Kidney (tissue), 14 donors: ENCODE data around the gene THEM5. TPM values are rescaled to one million over a fixed set of nuclear protein-coding genes. Genes with fewer than 3 reads are reported as not detected.

ENCODE experiments used
- DNase-seq, 5 donors: peaks; one replicate each; pipeline ENCODE4 v3.0.0-alpha.2; 2013 to 2020
- FAIRE-seq: peaks from 2 replicates; lab custom pipeline; 2012; peaks lifted over from hg19 to GRCh38; lab: Jason Lieb, UNC
- H3K27ac ChIP-seq, 2 donors: one replicate each; pipeline ENCODE4 v1.7.0; 2013; ENCODE audit warnings: low read depth in 2 of 2, low read length in 2 of 2, inconsistent platforms in 1 of 2
- H3K27me3 ChIP-seq: one replicate; pipeline ENCODE4 v1.7.1; 2013; ENCODE audit warnings: low read length, inconsistent platforms; ENCODE audit not compliant: control insufficient read depth, insufficient read depth
- H3K36me3 ChIP-seq, 3 donors: one replicate each; pipeline versions ENCODE4 v1.7.0 to v1.7.1; 2013; ENCODE audit warnings: low read length in 3 of 3, control low read depth in 1 of 3, inconsistent platforms in 1 of 3; ENCODE audit not compliant: insufficient read depth in 3 of 3, control insufficient read depth in 2 of 3
- H3K4me1 ChIP-seq, 3 donors: one replicate each; pipeline versions ENCODE4 v1.7.0 to v1.7.1; 2013; ENCODE audit warnings: low read length in 3 of 3, inconsistent platforms in 1 of 3, low read depth in 1 of 3; ENCODE audit not compliant: control insufficient read depth in 2 of 3, insufficient read depth in 2 of 3
- H3K4me3 ChIP-seq, 3 donors: one replicate each; pipeline versions ENCODE4 v1.7.0 to v1.8.1; 2013; ENCODE audit warnings: low read length in 3 of 3, control low read depth in 1 of 3, inconsistent platforms in 1 of 3
- H3K9ac ChIP-seq, 3 donors: one replicate each; pipeline versions ENCODE4 v1.7.0 to v1.7.1; 2013; ENCODE audit warnings: low read length in 3 of 3, control low read depth in 1 of 3, inconsistent platforms in 1 of 3
- H3K9me3 ChIP-seq, 3 donors: one replicate each; pipeline versions ENCODE4 v1.7.0 to v1.7.1; 2013; ENCODE audit warnings: low read length in 3 of 3, control low read depth in 1 of 3, inconsistent platforms in 1 of 3; ENCODE audit not compliant: control insufficient read depth in 2 of 3, insufficient read depth in 1 of 3
- CTCF ChIP-seq: IDR thresholded peaks from 3 replicates; pipeline ENCODE4 v1.5.1; 2012; ENCODE audit warnings: mild to moderate bottlenecking, moderate library complexity, borderline replicate concordance; ENCODE audit not compliant: insufficient read depth; ENCODE audit errors: extremely low read depth
- intact Hi-C: fragments of 100-400 bp; cut with DNase I; formaldehyde crosslinking; loops from one replicate; pipeline ENCODE4 v1.11.1; 2022
- polyA plus RNA-seq: library from polyadenylated mRNA; stranded (reverse); fragments of 350-450 nt; fragmentation: Illumina TruSeq; extraction: RNeasy Lipid Tissue Mini Kit (QIAGEN cat#74804); gene quantifications from one replicate; pipeline ENCODE4 v1.2.3, GENCODE V29; 2014; ENCODE audit warnings: low read depth, low replicate concordance; ENCODE audit not compliant: insufficient read depth
- total RNA-seq: library from RNA; stranded (reverse); fragmentation: NEBNext Ultra II Directional; extraction: Animal tissue kit (Norgen Biotek cat#: 25700); gene quantifications from one replicate; pipeline ENCODE4 v1.2.1, GENCODE V29; 2021
- donor health status: control.
- donor health status: control.
- donor health status: control.
- donor health status: control.
- donor health status: control.
- donor health status: DM: yes; HTN: yes; CAD: no.
- donor health status: Normal renal cell carcinoma (clear cell type).

Gene THEM5
- total and polyA plus RNA-seq, 2 donors from 2014 or later: not detected

DNA sequence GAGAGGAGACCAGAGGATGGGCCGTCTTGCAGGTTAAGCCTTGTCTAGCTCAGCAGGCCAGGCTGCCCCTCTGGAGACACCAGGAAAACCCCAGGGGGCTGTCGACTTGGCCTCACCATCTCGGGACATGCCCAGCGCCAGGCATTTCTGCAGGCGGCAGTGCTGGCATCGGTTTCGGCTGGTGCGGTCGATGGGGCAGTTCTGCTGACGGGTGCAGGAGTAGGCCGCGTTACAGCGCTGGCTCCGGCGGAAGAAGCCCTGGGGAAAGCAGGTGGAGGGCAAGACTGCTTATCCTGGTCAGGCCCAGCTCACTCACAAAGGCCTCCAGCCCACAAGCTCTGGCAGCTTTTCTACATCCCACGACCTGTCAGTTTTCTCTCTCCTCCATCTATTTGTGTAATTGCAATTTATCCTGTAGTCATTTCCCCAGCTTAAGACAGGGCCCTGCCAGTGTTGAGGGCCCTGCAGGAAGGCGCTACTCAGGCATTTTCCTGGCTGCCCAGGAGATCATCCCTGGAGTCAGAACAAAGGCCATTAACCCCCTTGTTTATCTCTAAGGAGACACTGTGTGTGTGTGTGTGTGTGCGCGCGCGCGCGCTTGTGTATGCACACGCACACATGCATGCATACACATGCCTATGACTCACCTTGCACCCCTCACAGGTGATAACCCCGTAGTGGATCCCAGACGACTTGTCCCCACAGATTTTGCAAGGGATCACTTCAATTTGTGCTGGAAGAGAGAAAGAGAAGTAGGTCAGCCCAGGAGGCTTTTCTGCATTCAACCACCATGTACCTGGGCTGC, 36.8 kb downstream of the THEM5 start:
- no peak for TF ChIP-seq CTCF
- DNase-seq (no peak), FAIRE-seq (no peak)
- no peak overlapping the region for H3K27ac ChIP-seq
- H3K27me3 ChIP-seq: no peaks in the 10 kb centered on the region
- H3K9ac ChIP-seq: no peak overlapping the region
- intact Hi-C loops: no loop called here
- H3K4me3 ChIP-seq: no peak overlapping the region
- H3K4me1 ChIP-seq: peaks cover 0 to 5% (median 5%) of the 10 kb centered on the region in 3 donors
- H3K36me3 ChIP-seq: peaks cover 0 to 45% (median 7%) of the 10 kb centered on the region in 3 donors
- H3K9me3 ChIP-seq: no peaks in the 10 kb centered on the region

GRCh38 chr1:151815716-151816327, 37.7 kb downstream of the THEM5 start:
- no peak for TF ChIP-seq CTCF
- no peak overlapping the region for H3K27ac ChIP-seq
- H3K9me3 ChIP-seq: no peaks in the 10 kb centered on the region
- H3K4me3 ChIP-seq: no peak overlapping the region
- H3K4me1 ChIP-seq: peaks cover 0 to 5% (median 5%) of the 10 kb centered on the region in 3 donors
- FAIRE-seq: no peak
- peaks cover 0 to 45% (median 9%) of the 10 kb centered on the region in 3 donors for H3K36me3 ChIP-seq
- no peaks in the 10 kb centered on the region for H3K27me3 ChIP-seq
- DNase-seq: no peak
- intact Hi-C loops: no loop called here
- H3K9ac ChIP-seq: no peak overlapping the region

DNA sequence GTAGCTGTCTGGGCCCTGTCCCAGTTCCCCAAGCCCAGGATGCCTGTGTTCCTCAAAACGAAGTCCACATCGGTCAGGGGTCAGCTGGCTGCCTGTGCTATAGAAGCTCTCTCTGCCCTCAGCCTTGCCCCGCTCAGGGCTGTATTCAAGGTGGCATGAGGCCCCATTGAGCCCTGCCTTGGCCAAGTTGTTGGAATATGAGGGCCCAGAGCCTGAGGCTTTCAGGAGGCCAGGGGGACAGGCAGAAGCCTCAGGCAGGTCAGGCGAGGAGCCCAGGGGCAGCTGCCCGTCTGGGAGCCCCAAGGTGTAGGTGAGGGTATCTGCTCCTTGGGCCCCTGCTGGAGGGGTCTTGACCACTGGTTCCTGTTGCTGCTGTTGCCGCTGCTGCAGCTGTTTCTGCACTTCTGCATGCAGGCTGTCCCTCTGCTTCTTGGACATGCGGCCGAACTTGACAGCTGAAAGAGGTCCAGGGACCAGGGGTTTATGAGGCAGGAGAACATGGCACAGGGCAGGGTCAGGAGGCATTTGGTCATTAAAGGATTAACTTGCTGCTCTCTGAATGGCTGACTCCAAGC, 38.5 kb downstream of the THEM5 start:
- no peak for DNase-seq
- Histone ChIP-seq H3K9me3 (no peaks in the 10 kb centered on the region), H3K4me3 (no peak overlapping the region), H3K27ac (no peak overlapping the region), H3K27me3 (no peaks in the 10 kb centered on the region), H3K9ac (no peak overlapping the region), H3K4me1 (peaks cover 0 to 2% (median 2%) of the 10 kb centered on the region in 3 donors), H3K36me3 (peaks cover 0 to 45% (median 9%) of the 10 kb centered on the region in 3 donors)
- FAIRE-seq: no peak
- no peak for TF ChIP-seq CTCF
- intact Hi-C loops: no loop called here
